Tibial nerve (tissue), 4 donors: Measurements from ENCODE around the gene CYFIP2. TPM values are rescaled to one million over a fixed set of nuclear protein-coding genes. Genes with fewer than 3 reads are reported as not detected.

Experiments used
- DNase-seq, 2 donors: peaks; one replicate each; pipeline ENCODE4 v3.0.0-alpha.2; 2019; ENCODE audit warnings: low spot score in 2 of 2
- H3K27ac ChIP-seq, 4 donors: fragments of 200-600 bp; sonication (generic) in 3 of 4; one replicate each; pipeline ENCODE4 v1.5.1; 2017 to 2019; ENCODE audit warnings: mild to moderate bottlenecking in 1 of 4
- H3K27me3 ChIP-seq, 2 donors: fragments of 200-600 bp; sonication (generic) in 1 of 2; one replicate each; pipeline versions ENCODE4 v1.5.1 to v1.6.0; 2017 to 2019
- H3K36me3 ChIP-seq, 3 donors: fragments of 200-600 bp; sonication (generic); one replicate each; pipeline ENCODE4 v1.5.1; 2018 to 2019
- H3K4me1 ChIP-seq, 4 donors: fragments of 200-600 bp; sonication (generic) in 3 of 4; one replicate each; pipeline ENCODE4 v1.5.1; 2017 to 2019
- H3K4me3 ChIP-seq, 4 donors: fragments of 200-600 bp; sonication (generic) in 3 of 4; one replicate each; pipeline ENCODE4 v1.5.1; 2017 to 2019; ENCODE audit warnings: mild to moderate bottlenecking in 1 of 4, moderate library complexity in 1 of 4
- H3K9me3 ChIP-seq, 4 donors: fragments of 200-600 bp; sonication (generic) in 3 of 4; one replicate each; pipeline ENCODE4 v1.5.1; 2017 to 2019
- CTCF ChIP-seq, 5 experiments: fragments of 200-600 bp in 3 of 5; fragments of 450-650 bp in 2 of 5; sonication (generic) in 3 of 5; IDR thresholded peaks; one replicate each; pipeline ENCODE4 v1.5.1; 2016 to 2019; ENCODE audit warnings: antibody characterized with exemption in 5 of 5, mild to moderate bottlenecking in 3 of 5, moderate library complexity in 2 of 5
- EP300 ChIP-seq, 2 donors: sonication (generic); formaldehyde crosslinking; IDR thresholded peaks; one replicate each; pipeline ENCODE4 v1.6.1; 2017; ENCODE audit warnings: antibody characterized with exemption in 2 of 2, mild to moderate bottlenecking in 1 of 2
- POLR2A ChIP-seq, 2 donors: fragments of 450-650 bp; IDR thresholded peaks; one replicate each; pipeline ENCODE4 v1.6.1; 2017; ENCODE audit warnings: antibody characterized with exemption in 2 of 2, mild to moderate bottlenecking in 2 of 2, moderate library complexity in 2 of 2
- WGBS, 2 donors: methylation state at CpG; one replicate each; pipeline ENCODE4 v1.1.5; 2018; 5-methylcytosine and 5-hydroxymethylcytosine counted together
- total RNA-seq, 4 donors: library from RNA; depleted of rRNA; stranded (reverse); fragments of >200 nt; gene quantifications; one replicate each; pipeline ENCODE4 v1.1.0, GENCODE V29; 2016

CYFIP2 gene
- total RNA-seq, 4 donors from 2014 or later = 14.4 to 27.3 (median 18.0) TPM

GRCh38 chr5:157282150-157282549 lies 16.2 kb downstream of the CYFIP2 start:
- H3K9me3 ChIP-seq = no peaks in the 10 kb centered on the region

GRCh38 chr5:157283434-157283833 lies 17.5 kb downstream of the CYFIP2 start:
- H3K4me1 ChIP-seq = no peaks in the 10 kb centered on the region
- no peaks in the 10 kb centered on the region for H3K27me3 ChIP-seq
- DNase-seq = no peak
- 89 to 93% methylated on average over 3 of the region's 3 CpGs for WGBS, 2 donors
- H3K4me3 ChIP-seq = no peak overlapping the region
- no peaks in the 10 kb centered on the region for H3K9me3 ChIP-seq
- H3K27ac ChIP-seq = no peak overlapping the region
- TF ChIP-seq CTCF (IDR thresholded peaks at IDR 0.05) = no peak
- TF ChIP-seq EP300 (IDR thresholded peaks at IDR 0.05) = no peak
- TF ChIP-seq POLR2A (IDR thresholded peaks at IDR 0.05) = no peak
- peaks cover 0 to 16% (median 0%) of the 10 kb centered on the region in 3 donors for H3K36me3 ChIP-seq

More at GRCh38 chr5:157282150-157282549, 16.2 kb downstream of the CYFIP2 start:
- DNase-seq = no peak
- Histone ChIP-seq H3K27ac (no peak overlapping the region), H3K4me1 (no peaks in the 10 kb centered on the region), H3K4me3 (no peak overlapping the region), H3K27me3 (no peaks in the 10 kb centered on the region), H3K36me3 (peaks cover 0 to 5% (median 0%) of the 10 kb centered on the region in 3 donors)
- TF ChIP-seq CTCF (IDR thresholded peaks at IDR 0.05) = no peak
- TF ChIP-seq POLR2A (IDR thresholded peaks at IDR 0.05) = no peak
- TF ChIP-seq EP300 (IDR thresholded peaks at IDR 0.05) = no peak

GRCh38 chr5:157284458-157285212 lies 18.7 kb downstream of the CYFIP2 start:
- 82% methylated on average over 6 of the region's 6 CpGs for WGBS, 2 donors
- DNase-seq = no peak
- Histone ChIP-seq H3K4me3 (no peak overlapping the region), H3K4me1 (no peaks in the 10 kb centered on the region), H3K27me3 (no peaks in the 10 kb centered on the region), H3K36me3 (peaks cover 0 to 16% (median 0%) of the 10 kb centered on the region in 3 donors), H3K27ac (no peak overlapping the region), H3K9me3 (no peaks in the 10 kb centered on the region)
- TF ChIP-seq CTCF (IDR thresholded peaks at IDR 0.05) = no peak
- no peak for TF ChIP-seq POLR2A (IDR thresholded peaks at IDR 0.05)
- no peak for TF ChIP-seq EP300 (IDR thresholded peaks at IDR 0.05)

GRCh38 chr5:157285310-157286035 lies 19.6 kb downstream of the CYFIP2 start:
- 84 to 89% methylated on average over 10 of the region's 10 CpGs for WGBS, 2 donors

More at GRCh38 chr5:157285310-157286035, 19.6 kb downstream of the CYFIP2 start:
- no peaks in the 10 kb centered on the region for H3K27me3 ChIP-seq
- peaks cover 0 to 16% (median 0%) of the 10 kb centered on the region in 3 donors for H3K36me3 ChIP-seq
- no peaks in the 10 kb centered on the region for H3K9me3 ChIP-seq
- no peak for DNase-seq
- H3K4me1 ChIP-seq = no peaks in the 10 kb centered on the region
- no peak overlapping the region for H3K4me3 ChIP-seq
- no peak for TF ChIP-seq POLR2A (IDR thresholded peaks at IDR 0.05)
- TF ChIP-seq CTCF (IDR thresholded peaks at IDR 0.05) = no peak
- no peak for TF ChIP-seq EP300 (IDR thresholded peaks at IDR 0.05)
- H3K27ac ChIP-seq = no peak overlapping the region
